HEK293 (cell line): Measurements from ENCODE around the gene ENTPD8.

ENCODE experiments used
- CTCF ChIA-PET: fragments of 350-600 bp; formaldehyde crosslinking; extraction: SDS; loops from one replicate; lab custom pipeline; 2021; ENCODE audit warnings: antibody characterized with exemption; lab: Yijun Ruan, JAX
- POLR2A ChIA-PET: fragments of 300-600 bp; formaldehyde crosslinking; extraction: SDS; loops from one replicate; lab custom pipeline; 2020; ENCODE audit warnings: antibody characterized with exemption, inconsistent platforms; lab: Yijun Ruan, JAX
- H3K27ac ChIP-seq: fragments of 200-500 bp; sonication (Bioruptor generic); 2 replicates; pipeline ENCODE4 v1.5.1; 2014; ENCODE audit warnings: low read depth, low read length, control low read depth, inconsistent platforms; ENCODE audit errors: extremely low read depth
- H3K36me3 ChIP-seq, 2 experiments: fragments of 200-500 bp in 1 of 2; sonication (Bioruptor generic) in 1 of 2; 1 replicate in 1 of 2; 2 replicates in 1 of 2; pipeline ENCODE4 v1.5.1; 2014 to 2017; ENCODE audit warnings: inconsistent platforms in 2 of 2, low read length in 2 of 2; ENCODE audit not compliant: control insufficient read depth in 2 of 2, insufficient read depth in 1 of 2
- H3K4me1 ChIP-seq: fragments of 200-500 bp; sonication (Bioruptor generic); 2 replicates; pipeline ENCODE4 v1.5.1; 2014; ENCODE audit warnings: mild to moderate bottlenecking, low read length, inconsistent platforms; ENCODE audit not compliant: control insufficient read depth, insufficient read depth
- H3K4me3 ChIP-seq: 2 replicates; pipeline ENCODE4 v1.5.1; 2011; ENCODE audit warnings: low read depth, mild to moderate bottlenecking, control low read depth, low read length, moderate library complexity
- H3K9me3 ChIP-seq: fragments of 200-500 bp; sonication (Bioruptor generic); 2 replicates; pipeline ENCODE4 v1.5.1; 2014; ENCODE audit warnings: low read depth, low read length, inconsistent platforms; ENCODE audit not compliant: control insufficient read depth, insufficient read depth
- MEIS1 ChIP-seq: sonication (generic); formaldehyde crosslinking; IDR thresholded peaks from 2 replicates; pipeline ENCODE4 v1.8.1; 2022; ENCODE audit warnings: missing genetic modification reagents, mild to moderate bottlenecking, borderline replicate concordance
- MYNN ChIP-seq: fragments of 450-650 bp; formaldehyde crosslinking; IDR thresholded peaks from 2 replicates; pipeline ENCODE4 v1.5.1; 2016; ENCODE audit warnings: missing biosample characterization, missing genetic modification characterization, borderline replicate concordance
- MZF1 ChIP-seq: fragments of 450-650 bp; formaldehyde crosslinking; IDR thresholded peaks from 2 replicates; pipeline ENCODE4 v1.5.1; 2017; ENCODE audit warnings: missing biosample characterization, missing genetic modification characterization, borderline replicate concordance
- PRDM10 ChIP-seq: fragments of 450-650 bp; formaldehyde crosslinking; IDR thresholded peaks from 2 replicates; pipeline ENCODE4 v1.5.1; 2016; ENCODE audit warnings: missing biosample characterization, missing genetic modification characterization
- REPIN1 ChIP-seq: fragments of 450-650 bp; formaldehyde crosslinking; IDR thresholded peaks from 2 replicates; pipeline ENCODE4 v1.5.1; 2017; ENCODE audit warnings: missing biosample characterization, missing genetic modification characterization, low read depth
- YY2 ChIP-seq: fragments of 450-650 bp; formaldehyde crosslinking; IDR thresholded peaks from 2 replicates; pipeline ENCODE4 v1.5.1; 2016; ENCODE audit warnings: missing biosample characterization, missing genetic modification characterization
- ZBTB1 ChIP-seq: fragments of 450-650 bp; formaldehyde crosslinking; IDR thresholded peaks from 2 replicates; pipeline ENCODE4 v1.5.1; 2016; ENCODE audit warnings: missing biosample characterization, missing genetic modification characterization
- ZNF184 ChIP-seq: fragments of 450-650 bp; IDR thresholded peaks from 2 replicates; pipeline ENCODE4 v1.5.1; 2018; ENCODE audit warnings: missing biosample characterization, mild to moderate bottlenecking, missing genetic modification characterization
- ZNF302 ChIP-seq: fragments of 450-650 bp; formaldehyde crosslinking; IDR thresholded peaks from 2 replicates; pipeline ENCODE4 v1.5.1; 2016; ENCODE audit warnings: missing biosample characterization, missing genetic modification characterization, low read depth
- ZNF433 ChIP-seq: fragments of 450-650 bp; formaldehyde crosslinking; IDR thresholded peaks from 2 replicates; pipeline ENCODE4 v1.5.1; 2016; ENCODE audit warnings: missing biosample characterization, missing genetic modification characterization, low read depth
- ZNF501 ChIP-seq: fragments of 450-650 bp; formaldehyde crosslinking; IDR thresholded peaks from 2 replicates; pipeline ENCODE4 v1.5.1; 2016; ENCODE audit warnings: missing biosample characterization, missing genetic modification characterization
- ZNF513 ChIP-seq: fragments of 450-650 bp; IDR thresholded peaks from 2 replicates; pipeline ENCODE4 v1.5.1; 2018; ENCODE audit warnings: missing biosample characterization, missing genetic modification characterization
- ZNF514 ChIP-seq: fragments of 450-650 bp; formaldehyde crosslinking; IDR thresholded peaks from 2 replicates; pipeline ENCODE4 v1.5.1; 2016; ENCODE audit warnings: missing biosample characterization, missing genetic modification characterization
- ZNF560 ChIP-seq: fragments of 450-650 bp; formaldehyde crosslinking; IDR thresholded peaks from 2 replicates; pipeline ENCODE4 v1.5.1; 2017; ENCODE audit warnings: missing biosample characterization, missing genetic modification characterization, borderline replicate concordance
- ZNF571 ChIP-seq: fragments of 450-650 bp; formaldehyde crosslinking; IDR thresholded peaks from 2 replicates; pipeline ENCODE4 v1.5.0; 2017; ENCODE audit warnings: missing biosample characterization, missing genetic modification characterization
- ZNF791 ChIP-seq: fragments of 450-650 bp; formaldehyde crosslinking; IDR thresholded peaks from 2 replicates; pipeline ENCODE4 v1.5.1; 2016; ENCODE audit warnings: missing biosample characterization, missing genetic modification characterization
- TF ChIP-seq, protein P1 (sequence below): fragments of 450-650 bp; formaldehyde crosslinking; IDR thresholded peaks from 2 replicates; pipeline ENCODE4 v1.5.1; 2016; ENCODE audit warnings: missing biosample characterization, missing genetic modification characterization
- TF ChIP-seq, protein P2 (sequence below): fragments of 450-650 bp; formaldehyde crosslinking; IDR thresholded peaks from 2 replicates; pipeline ENCODE4 v1.5.1; 2016; ENCODE audit warnings: missing biosample characterization, missing genetic modification characterization
- TF ChIP-seq, protein P3 (sequence below): fragments of 450-650 bp; formaldehyde crosslinking; IDR thresholded peaks from 2 replicates; pipeline ENCODE4 v1.5.1; 2016; ENCODE audit warnings: missing biosample characterization, missing genetic modification characterization

ENTPD8 gene

GRCh38 chr9:137421838-137422603 lies 19.1 kb downstream of the ENTPD8 start (continued):
- peak; percentile 84 for TF ChIP-seq PRDM10 (tag by site-specific recombination)

GRCh38 chr9:137417161-137418021 lies 23.8 kb downstream of the ENTPD8 start:
- TF ChIP-seq MEIS1 (CRISPR knock-in tag), result no peak
- no peak overlapping the region for H3K4me3 ChIP-seq
- ChIA-PET POLR2A (no interaction called here), CTCF (no interaction called here)
- no peaks in the 10 kb centered on the region; a peak in 1 of 3 replicates for H3K36me3 ChIP-seq
- no peaks in the 10 kb centered on the region for H3K9me3 ChIP-seq
- peaks cover 9% of the 10 kb centered on the region for H3K4me1 ChIP-seq
- H3K27ac ChIP-seq, result no peak overlapping the region

GRCh38 chr9:137416563-137417151 lies 24.5 kb downstream of the ENTPD8 start:
- H3K4me3 ChIP-seq, result no peak overlapping the region
- no peak overlapping the region for H3K27ac ChIP-seq
- no peaks in the 10 kb centered on the region for H3K9me3 ChIP-seq
- ChIA-PET CTCF (no interaction called here), POLR2A (no interaction called here)
- H3K36me3 ChIP-seq, result no peaks in the 10 kb centered on the region; a peak in 1 of 3 replicates
- H3K4me1 ChIP-seq, result peaks cover 7% of the 10 kb centered on the region
- no peak for TF ChIP-seq MZF1 (tag by site-specific recombination)
- TF ChIP-seq MYNN, result no peak
- no peak for TF ChIP-seq YY2 (tag by site-specific recombination)
- TF ChIP-seq, protein P1, sequence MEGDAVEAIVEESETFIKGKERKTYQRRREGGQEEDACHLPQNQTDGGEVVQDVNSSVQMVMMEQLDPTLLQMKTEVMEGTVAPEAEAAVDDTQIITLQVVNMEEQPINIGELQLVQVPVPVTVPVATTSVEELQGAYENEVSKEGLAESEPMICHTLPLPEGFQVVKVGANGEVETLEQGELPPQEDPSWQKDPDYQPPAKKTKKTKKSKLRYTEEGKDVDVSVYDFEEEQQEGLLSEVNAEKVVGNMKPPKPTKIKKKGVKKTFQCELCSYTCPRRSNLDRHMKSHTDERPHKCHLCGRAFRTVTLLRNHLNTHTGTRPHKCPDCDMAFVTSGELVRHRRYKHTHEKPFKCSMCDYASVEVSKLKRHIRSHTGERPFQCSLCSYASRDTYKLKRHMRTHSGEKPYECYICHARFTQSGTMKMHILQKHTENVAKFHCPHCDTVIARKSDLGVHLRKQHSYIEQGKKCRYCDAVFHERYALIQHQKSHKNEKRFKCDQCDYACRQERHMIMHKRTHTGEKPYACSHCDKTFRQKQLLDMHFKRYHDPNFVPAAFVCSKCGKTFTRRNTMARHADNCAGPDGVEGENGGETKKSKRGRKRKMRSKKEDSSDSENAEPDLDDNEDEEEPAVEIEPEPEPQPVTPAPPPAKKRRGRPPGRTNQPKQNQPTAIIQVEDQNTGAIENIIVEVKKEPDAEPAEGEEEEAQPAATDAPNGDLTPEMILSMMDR (tag by site-specific recombination), result no peak
- no peak for TF ChIP-seq ZNF791 (tag by site-specific recombination)
- no peak for TF ChIP-seq ZNF560 (tag by site-specific recombination)
- no peak for TF ChIP-seq ZNF514 (tag by site-specific recombination)
- no peak for TF ChIP-seq ZNF302 (tag by site-specific recombination)
- TF ChIP-seq ZNF501, result no peak
- no peak for TF ChIP-seq ZNF513 (tag by site-specific recombination)
- TF ChIP-seq ZNF571 (tag by site-specific recombination), result no peak
- TF ChIP-seq, protein P2, sequence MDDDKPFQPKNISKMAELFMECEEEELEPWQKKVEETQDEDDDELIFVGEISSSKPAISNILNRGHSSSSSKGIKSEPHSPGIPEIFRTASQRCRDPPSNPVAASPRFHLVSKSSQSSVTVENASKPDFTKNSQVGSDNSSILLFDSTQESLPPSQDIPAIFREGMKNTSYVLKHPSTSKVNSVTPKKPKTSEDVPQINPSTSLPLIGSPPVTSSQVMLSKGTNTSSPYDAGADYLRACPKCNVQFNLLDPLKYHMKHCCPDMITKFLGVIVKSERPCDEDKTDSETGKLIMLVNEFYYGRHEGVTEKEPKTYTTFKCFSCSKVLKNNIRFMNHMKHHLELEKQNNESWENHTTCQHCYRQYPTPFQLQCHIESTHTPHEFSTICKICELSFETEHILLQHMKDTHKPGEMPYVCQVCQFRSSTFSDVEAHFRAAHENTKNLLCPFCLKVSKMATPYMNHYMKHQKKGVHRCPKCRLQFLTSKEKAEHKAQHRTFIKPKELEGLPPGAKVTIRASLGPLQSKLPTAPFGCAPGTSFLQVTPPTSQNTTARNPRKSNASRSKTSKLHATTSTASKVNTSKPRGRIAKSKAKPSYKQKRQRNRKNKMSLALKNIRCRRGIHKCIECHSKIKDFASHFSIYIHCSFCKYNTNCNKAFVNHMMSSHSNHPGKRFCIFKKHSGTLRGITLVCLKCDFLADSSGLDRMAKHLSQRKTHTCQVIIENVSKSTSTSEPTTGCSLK, result no peak
- no peak for TF ChIP-seq ZBTB1 (tag by site-specific recombination)
- TF ChIP-seq MEIS1 (CRISPR knock-in tag), result no peak
- TF ChIP-seq, protein P3, sequence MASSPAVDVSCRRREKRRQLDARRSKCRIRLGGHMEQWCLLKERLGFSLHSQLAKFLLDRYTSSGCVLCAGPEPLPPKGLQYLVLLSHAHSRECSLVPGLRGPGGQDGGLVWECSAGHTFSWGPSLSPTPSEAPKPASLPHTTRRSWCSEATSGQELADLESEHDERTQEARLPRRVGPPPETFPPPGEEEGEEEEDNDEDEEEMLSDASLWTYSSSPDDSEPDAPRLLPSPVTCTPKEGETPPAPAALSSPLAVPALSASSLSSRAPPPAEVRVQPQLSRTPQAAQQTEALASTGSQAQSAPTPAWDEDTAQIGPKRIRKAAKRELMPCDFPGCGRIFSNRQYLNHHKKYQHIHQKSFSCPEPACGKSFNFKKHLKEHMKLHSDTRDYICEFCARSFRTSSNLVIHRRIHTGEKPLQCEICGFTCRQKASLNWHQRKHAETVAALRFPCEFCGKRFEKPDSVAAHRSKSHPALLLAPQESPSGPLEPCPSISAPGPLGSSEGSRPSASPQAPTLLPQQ (tag by site-specific recombination), result no peak
- TF ChIP-seq ZNF184 (tag by site-specific recombination), result no peak
- no peak for TF ChIP-seq REPIN1
- TF ChIP-seq ZNF433, result no peak
